Measurements from ENCODE around the gene ADCY3. TPM values are rescaled to one million over a fixed set of nuclear protein-coding genes. Genes with fewer than 3 reads are reported as not detected.
A peak's percentile ranks its signal among the peaks of the same experiment; 100 is the strongest.

ADCY3 gene
- total and polyA plus RNA-seq, 3 donors from 2014 or later = 22.3 to 41.6 (median 27.9) TPM

DNA sequence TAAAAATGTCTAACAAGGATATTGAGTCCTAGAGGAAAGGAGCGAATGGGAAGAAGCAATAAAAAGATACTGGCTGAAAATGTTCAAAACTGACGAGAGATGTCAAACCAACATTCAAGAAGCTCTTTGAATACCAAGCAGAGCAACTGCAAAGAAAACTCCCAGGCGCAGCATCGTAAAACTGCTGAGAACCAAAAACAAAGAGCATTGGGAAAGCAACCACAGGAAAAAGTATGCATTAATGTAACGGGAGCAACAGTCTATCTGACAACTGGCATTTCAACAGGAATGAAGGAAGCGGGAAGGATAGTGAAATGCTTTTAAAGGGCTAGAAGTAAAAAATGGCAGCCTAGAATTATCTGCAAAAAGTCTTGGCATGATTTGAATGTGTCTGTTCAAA, 53.1 kb downstream of the ADCY3 start:
- DNase-seq = no peak
- TF ChIP-seq, protein P1, sequence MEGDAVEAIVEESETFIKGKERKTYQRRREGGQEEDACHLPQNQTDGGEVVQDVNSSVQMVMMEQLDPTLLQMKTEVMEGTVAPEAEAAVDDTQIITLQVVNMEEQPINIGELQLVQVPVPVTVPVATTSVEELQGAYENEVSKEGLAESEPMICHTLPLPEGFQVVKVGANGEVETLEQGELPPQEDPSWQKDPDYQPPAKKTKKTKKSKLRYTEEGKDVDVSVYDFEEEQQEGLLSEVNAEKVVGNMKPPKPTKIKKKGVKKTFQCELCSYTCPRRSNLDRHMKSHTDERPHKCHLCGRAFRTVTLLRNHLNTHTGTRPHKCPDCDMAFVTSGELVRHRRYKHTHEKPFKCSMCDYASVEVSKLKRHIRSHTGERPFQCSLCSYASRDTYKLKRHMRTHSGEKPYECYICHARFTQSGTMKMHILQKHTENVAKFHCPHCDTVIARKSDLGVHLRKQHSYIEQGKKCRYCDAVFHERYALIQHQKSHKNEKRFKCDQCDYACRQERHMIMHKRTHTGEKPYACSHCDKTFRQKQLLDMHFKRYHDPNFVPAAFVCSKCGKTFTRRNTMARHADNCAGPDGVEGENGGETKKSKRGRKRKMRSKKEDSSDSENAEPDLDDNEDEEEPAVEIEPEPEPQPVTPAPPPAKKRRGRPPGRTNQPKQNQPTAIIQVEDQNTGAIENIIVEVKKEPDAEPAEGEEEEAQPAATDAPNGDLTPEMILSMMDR (IDR thresholded peaks at IDR 0.05) = no peak
- TF ChIP-seq POLR2A (IDR thresholded peaks at IDR 0.05) = no peak
- H3K4me3 ChIP-seq = no peak overlapping the region
- intact Hi-C loops (cut with DNase I; ENCODE audit: low total_unique reads) = no loop called here
- H3K4me1 ChIP-seq = peaks cover 10% of the 10 kb centered on the region
- no peaks in the 10 kb centered on the region for H3K9me3 ChIP-seq
- no peaks in the 10 kb centered on the region for H3K27me3 ChIP-seq
- no peak overlapping the region for H3K27ac ChIP-seq
- WGBS, 2 donors = 90 to 94% methylated on average over 6 of the region's 6 CpGs
- no peaks in the 10 kb centered on the region for H3K36me3 ChIP-seq (ENCODE audit: low read depth, missing control alignments)

DNA sequence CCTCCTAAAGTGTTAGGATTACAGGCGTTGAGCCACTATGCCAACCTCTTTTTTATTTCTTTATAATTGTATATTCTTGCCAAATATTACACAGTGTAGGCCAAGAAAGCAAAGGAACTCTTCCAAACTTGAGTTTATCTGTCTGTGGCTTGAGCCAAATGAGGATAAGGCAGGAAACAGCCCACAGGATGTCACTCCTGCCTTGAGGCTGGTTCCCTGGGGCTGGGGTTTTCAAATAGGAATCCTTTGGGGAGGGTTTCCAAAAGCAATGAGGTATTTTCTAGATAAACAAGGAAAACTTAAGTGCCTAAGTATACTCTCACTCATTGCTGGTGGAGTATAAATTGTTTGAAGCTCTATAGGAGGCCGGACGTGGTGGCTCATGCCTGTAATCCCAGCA, 56.4 kb downstream of the ADCY3 start:
- intact Hi-C loops (cut with DNase I; ENCODE audit: low total_unique reads) = no loop called here
- Histone ChIP-seq H3K36me3 (ENCODE audit: low read depth, missing control alignments) (no peaks in the 10 kb centered on the region), H3K4me1 (peaks cover 10% of the 10 kb centered on the region), H3K27me3 (no peaks in the 10 kb centered on the region), H3K4me3 (no peak overlapping the region), H3K27ac (peak overlapping the region in 1 of 2 donors; percentile 46), H3K9me3 (no peaks in the 10 kb centered on the region)
- WGBS, 2 donors = 75 to 85% methylated on average over 3 of the region's 3 CpGs
- TF ChIP-seq, protein P1 (IDR thresholded peaks at IDR 0.05) = no peak
- no peak for TF ChIP-seq POLR2A (IDR thresholded peaks at IDR 0.05)
- no peak for DNase-seq

DNA sequence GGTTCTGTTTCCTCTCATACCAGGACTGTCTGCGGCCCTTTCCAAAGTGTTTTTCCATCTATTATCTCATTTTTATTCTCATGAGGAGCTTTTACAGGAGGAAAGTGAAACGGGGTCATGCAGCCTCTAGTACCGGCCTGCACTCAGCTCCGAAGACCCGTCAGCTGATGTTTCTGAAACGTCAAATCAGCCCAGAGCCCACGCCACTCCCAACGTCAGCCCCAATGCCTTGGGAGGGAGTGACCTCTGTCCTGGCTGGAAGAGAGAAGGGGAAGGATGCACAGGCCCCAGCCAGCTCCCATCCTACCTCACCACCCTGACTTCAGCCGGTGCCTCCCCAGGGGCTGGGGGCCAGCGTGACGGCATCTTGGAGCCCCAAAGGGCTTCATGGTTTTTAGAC, 58.5 kb downstream of the ADCY3 start:
- Histone ChIP-seq H3K4me1 (peaks cover 20% of the 10 kb centered on the region), H3K27ac (peak overlapping the region; percentile 47 to 68), H3K4me3 (no peak overlapping the region), H3K27me3 (no peaks in the 10 kb centered on the region), H3K9me3 (no peaks in the 10 kb centered on the region), H3K36me3 (ENCODE audit: low read depth, missing control alignments) (no peaks in the 10 kb centered on the region)
- 57 to 61% methylated on average over 11 of the region's 11 CpGs for WGBS, 2 donors
- TF ChIP-seq, protein P1 (IDR thresholded peaks at IDR 0.05) = no peak
- no peak for TF ChIP-seq POLR2A (IDR thresholded peaks at IDR 0.05)
- intact Hi-C loops (cut with DNase I; ENCODE audit: low total_unique reads) = no loop called here
- peak; percentile 57 for DNase-seq

DNA sequence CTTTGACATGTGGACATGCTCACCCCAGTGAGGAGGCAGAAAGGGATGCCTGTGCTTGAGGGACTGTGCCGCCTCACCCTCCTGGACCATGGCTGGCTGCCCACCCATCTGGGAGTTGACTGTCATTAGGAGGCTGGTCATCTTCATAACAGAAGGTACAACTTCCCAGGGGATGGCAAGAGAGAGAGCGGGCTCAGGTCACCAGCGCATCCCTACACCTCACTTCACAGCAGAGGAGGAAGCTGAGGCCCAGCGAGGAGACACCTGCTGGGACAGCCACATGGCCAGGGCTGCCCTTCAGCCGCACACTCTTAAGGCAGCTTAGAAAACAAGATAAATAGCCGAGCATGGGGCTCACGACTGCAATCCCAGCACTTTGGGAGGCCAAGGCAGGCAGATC, 59.4 kb downstream of the ADCY3 start:
- Histone ChIP-seq H3K27ac (peak overlapping the region in 1 of 2 donors; percentile 68), H3K4me1 (peaks cover 28% of the 10 kb centered on the region), H3K27me3 (no peaks in the 10 kb centered on the region), H3K36me3 (ENCODE audit: low read depth, missing control alignments) (no peaks in the 10 kb centered on the region), H3K4me3 (no peak overlapping the region), H3K9me3 (no peaks in the 10 kb centered on the region)
- intact Hi-C loops (cut with DNase I; ENCODE audit: low total_unique reads) = no loop called here
- TF ChIP-seq, protein P1 (IDR thresholded peaks at IDR 0.05) = no peak
- no peak for TF ChIP-seq POLR2A (IDR thresholded peaks at IDR 0.05)
- DNase-seq = no peak
- WGBS, 2 donors = 95 to 97% methylated on average over 6 to 7 of the region's 7 CpGs

DNA sequence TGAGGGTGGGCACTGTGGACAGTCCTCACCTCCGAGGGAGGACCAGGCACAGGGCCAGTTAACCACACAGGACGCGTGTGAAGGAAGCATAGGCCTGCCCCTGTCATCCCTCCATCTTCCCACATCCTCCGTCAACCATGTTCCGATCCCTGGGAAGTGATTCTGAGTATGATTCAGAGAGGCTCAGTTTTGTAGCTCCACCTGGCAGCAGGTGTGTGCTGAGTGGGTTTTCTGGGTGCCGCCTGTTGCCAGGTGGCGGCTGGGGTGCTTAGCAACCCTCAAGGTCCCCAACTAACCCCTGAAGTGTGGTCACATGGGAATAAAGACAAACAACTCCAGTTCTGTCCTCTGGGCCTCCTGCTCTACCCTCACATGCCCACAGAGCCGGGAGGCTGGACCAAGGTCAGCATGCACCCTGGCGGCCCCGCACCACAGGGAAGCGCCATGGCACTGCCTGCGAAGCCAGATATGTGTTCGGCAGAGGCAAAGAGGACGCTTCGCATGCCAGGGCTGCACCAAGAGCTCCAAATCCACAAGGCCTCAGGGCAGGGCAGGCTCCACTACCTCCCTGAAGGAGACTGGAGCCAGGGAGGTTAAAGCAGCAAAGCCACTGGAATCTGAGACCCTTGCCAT, 60.0 kb downstream of the ADCY3 start:
- TF ChIP-seq, protein P1 (IDR thresholded peaks at IDR 0.05) = no peak
- no peak for TF ChIP-seq POLR2A (IDR thresholded peaks at IDR 0.05)
- WGBS, 2 donors = 94% methylated on average over 15 of the region's 15 CpGs; no CpG with 5 or more reads in 1 of the 2 donors
- no peaks in the 10 kb centered on the region for H3K27me3 ChIP-seq
- no peak overlapping the region for H3K4me3 ChIP-seq
- H3K36me3 ChIP-seq (ENCODE audit: low read depth, missing control alignments) = no peaks in the 10 kb centered on the region
- intact Hi-C loops (cut with DNase I; ENCODE audit: low total_unique reads) = no loop called here
- peak overlapping the region in 1 of 2 donors; percentile 68 for H3K27ac ChIP-seq
- H3K9me3 ChIP-seq = no peaks in the 10 kb centered on the region
- peaks cover 32% of the 10 kb centered on the region for H3K4me1 ChIP-seq
- no peak for DNase-seq
